Bronchial epithelial cell (primary cell): ENCODE results near the gene EEF1A2. TPM values are rescaled to one million over a fixed set of nuclear protein-coding genes. Genes with fewer than 3 reads are reported as not detected.

Experiments
- DNase-seq: peaks from one replicate; pipeline ENCODE4 v3.0.0-alpha.2; 2010; ENCODE audit warnings: low read depth
- FAIRE-seq: peaks from 2 replicates; lab custom pipeline; 2011; peaks lifted over from hg19 to GRCh38; lab: Jason Lieb, UNC
- H3K27me3 ChIP-seq: 2 replicates; pipeline ENCODE4 v1.5.1; 2011; ENCODE audit warnings: low read length; ENCODE audit not compliant: control insufficient read depth, insufficient read depth
- H3K36me3 ChIP-seq: 2 replicates; pipeline ENCODE4 v1.5.1; 2011; ENCODE audit warnings: low read length; ENCODE audit not compliant: control insufficient read depth, insufficient read depth
- H3K4me3 ChIP-seq: 2 replicates; pipeline ENCODE4 v1.5.1; 2011; ENCODE audit warnings: mild to moderate bottlenecking, low read depth, low read length, control low read depth
- total RNA-seq: library from RNA; depleted of rRNA; stranded (reverse); fragments of >200 nt; gene quantifications from 2 replicates; pipeline ENCODE4 v1.2.1, GENCODE V29; 2014
- TF ChIP-seq, protein P1 (sequence below): IDR thresholded peaks from 2 replicates; pipeline ENCODE4 v1.5.1; 2011; ENCODE audit warnings: mild to moderate bottlenecking, moderate library complexity, low read length, control low read depth, inconsistent platforms; ENCODE audit not compliant: insufficient read depth, severe bottlenecking

EEF1A2 gene
- total RNA-seq, 1 donor from 2014 or later = 1.1 TPM

DNA sequence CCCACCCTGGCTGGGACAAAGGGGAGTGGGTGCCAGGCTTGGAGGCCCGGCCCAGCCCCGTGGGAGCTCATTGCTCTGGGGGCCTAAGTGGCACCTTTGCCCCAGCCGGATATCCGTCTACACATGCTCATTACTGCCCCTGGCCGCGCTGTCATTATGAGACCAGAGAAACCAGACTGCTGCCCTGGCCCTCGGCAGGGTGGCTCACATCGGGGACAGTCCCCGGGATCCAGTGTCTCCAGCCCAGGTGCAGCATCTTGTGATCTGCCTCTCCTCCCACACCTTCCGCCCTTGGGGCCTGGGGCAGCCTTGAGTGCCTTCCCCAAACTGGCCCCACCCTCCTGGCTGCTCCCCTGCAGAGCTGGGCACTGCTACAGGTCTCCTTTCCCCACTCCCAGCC lies 43.8 kb upstream of the EEF1A2 start:
- DNase-seq (no peak), FAIRE-seq (no peak)
- no peak overlapping the region for H3K4me3 ChIP-seq
- no peaks in the 10 kb centered on the region for H3K36me3 ChIP-seq
- TF ChIP-seq, protein P1, sequence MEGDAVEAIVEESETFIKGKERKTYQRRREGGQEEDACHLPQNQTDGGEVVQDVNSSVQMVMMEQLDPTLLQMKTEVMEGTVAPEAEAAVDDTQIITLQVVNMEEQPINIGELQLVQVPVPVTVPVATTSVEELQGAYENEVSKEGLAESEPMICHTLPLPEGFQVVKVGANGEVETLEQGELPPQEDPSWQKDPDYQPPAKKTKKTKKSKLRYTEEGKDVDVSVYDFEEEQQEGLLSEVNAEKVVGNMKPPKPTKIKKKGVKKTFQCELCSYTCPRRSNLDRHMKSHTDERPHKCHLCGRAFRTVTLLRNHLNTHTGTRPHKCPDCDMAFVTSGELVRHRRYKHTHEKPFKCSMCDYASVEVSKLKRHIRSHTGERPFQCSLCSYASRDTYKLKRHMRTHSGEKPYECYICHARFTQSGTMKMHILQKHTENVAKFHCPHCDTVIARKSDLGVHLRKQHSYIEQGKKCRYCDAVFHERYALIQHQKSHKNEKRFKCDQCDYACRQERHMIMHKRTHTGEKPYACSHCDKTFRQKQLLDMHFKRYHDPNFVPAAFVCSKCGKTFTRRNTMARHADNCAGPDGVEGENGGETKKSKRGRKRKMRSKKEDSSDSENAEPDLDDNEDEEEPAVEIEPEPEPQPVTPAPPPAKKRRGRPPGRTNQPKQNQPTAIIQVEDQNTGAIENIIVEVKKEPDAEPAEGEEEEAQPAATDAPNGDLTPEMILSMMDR = no peak
- no peaks in the 10 kb centered on the region for H3K27me3 ChIP-seq

DNA sequence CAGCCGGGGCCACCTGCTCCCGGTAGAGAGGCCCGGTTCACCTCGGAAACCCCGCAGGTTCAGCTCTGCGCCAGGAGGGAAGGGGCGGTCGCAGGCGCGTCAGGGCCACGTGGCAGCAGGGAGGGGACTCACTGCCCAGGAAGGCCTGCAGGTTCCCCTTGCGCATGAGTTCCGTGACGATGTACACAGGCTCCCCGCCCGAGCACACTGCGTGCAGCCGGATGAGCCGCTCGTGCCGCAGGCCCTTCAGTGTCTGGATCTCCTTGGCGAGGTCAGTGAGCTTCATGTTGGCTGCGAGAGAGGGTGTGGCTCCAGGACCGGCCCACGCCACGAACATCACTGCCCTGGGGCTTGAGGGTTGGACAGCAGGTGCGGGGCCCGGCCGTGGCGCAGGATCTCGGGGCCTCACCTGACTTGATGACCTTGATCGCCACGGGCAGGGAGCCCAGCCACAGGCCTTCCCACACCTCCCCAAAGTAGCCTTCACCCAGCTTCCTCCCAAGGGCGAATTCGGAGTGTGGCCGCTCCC lies 43.2 kb upstream of the EEF1A2 start:
- no peak for DNase-seq
- TF ChIP-seq, protein P1 = no peak
- no peaks in the 10 kb centered on the region for H3K27me3 ChIP-seq
- H3K4me3 ChIP-seq = no peak overlapping the region
- no peaks in the 10 kb centered on the region for H3K36me3 ChIP-seq
- FAIRE-seq = no peak

DNA sequence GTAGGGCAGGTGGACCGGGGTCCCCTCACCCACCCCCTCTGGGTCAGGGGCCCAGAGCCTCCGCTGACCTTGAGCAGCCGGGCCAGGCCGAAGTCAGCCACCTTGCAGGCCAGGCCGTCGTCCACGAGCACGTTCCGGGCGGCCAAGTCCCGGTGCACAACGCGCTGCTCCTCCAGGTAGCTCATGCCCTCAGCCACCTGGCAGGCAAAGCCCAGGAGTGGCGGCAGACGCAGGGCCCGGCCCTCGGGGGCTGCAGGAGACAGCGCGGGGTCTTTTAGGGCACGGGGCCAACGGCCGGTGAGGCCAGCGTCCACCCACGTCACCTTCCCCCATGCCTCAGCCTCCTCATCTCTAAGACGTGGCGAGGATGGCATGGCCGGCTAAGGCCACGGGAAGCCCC lies 42.5 kb upstream of the EEF1A2 start:
- no peak overlapping the region for H3K4me3 ChIP-seq
- TF ChIP-seq, protein P1 = no peak
- DNase-seq (no peak), FAIRE-seq (no peak)
- H3K27me3 ChIP-seq = no peaks in the 10 kb centered on the region
- H3K36me3 ChIP-seq = no peaks in the 10 kb centered on the region

DNA sequence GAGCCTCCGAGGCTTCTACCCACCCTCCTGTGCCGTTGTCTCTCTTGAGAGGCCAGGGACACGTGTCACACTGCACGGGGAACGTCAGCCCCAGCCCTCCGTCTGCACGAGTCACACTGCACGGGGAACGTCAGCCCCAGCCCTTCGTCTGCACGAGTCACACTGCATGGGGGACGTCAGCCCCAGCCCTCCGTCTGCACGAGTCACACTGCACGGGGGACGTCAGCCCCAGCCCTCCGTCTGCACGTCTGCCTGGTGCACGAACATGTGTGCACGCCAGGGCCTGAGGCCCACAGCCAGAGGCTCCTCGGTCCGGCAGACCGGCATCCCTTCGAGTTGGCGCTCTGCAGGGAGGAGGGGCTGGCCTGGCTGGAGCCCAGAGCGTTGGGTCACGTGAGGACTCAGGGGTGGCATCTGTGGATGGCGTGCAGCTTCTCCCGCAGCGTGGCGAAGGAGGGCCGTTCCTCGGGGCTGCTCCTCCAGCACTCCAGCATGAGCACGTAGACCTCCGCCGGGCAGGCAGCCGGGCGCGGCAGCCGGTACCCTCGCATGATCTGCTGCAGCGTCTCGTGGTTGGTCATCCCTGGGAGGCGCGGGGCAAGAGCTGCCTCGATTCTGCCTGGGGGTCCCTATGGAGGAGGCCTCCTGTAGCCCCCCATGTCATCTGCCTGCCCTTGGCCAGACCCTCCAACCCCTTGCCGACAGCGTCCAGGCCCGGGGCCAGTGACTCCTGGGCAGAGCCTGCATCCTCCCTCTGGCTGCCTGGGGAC lies 41.7 kb upstream of the EEF1A2 start:
- no peak for FAIRE-seq
- no peak overlapping the region for H3K4me3 ChIP-seq
- no peaks in the 10 kb centered on the region for H3K36me3 ChIP-seq
- H3K27me3 ChIP-seq = no peaks in the 10 kb centered on the region
- no peak for DNase-seq
- TF ChIP-seq, protein P1 = no peak

DNA sequence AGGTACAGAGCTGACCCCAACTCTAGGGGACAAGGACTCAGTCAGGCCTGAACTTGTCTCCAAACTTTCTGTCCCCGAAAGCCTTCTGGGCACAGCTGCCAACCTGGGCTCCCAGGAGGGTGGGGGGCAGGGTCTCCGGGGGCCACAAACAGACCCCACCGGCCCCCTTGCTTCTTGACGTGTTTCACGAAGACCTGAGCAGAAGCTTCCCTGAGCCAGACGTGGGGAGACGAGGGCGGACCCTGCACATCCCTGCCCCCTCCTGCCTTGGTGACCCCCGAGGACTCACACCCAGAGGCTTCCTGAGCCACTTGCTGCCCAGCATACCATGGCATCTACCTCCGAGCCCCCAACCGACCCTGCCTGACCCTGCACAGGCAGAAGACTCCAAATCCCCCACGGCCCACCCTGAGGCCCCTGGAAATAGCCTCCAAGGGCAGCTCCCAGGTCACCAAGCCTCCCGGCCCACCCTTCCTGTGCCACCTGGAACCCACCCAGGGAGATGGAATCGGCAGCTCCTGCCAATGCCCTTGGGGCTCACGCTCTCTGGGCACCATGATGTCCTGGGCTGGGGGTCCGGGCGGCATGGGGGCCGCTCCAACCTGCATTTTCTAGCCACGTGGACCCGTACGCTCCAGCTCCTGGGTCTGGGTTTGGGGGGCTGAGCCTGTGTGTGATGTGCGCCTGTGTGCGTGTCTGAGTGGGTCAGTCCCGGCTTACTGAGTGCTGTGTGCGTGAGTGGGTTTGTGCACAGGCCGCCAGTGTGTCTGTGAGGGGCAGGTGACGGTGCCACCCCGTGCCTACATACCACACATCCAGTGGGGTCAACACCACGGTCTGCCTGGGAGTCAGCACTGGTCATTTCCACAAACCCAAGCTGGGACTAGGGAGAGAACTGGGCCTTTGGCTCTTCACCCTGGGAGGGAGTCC lies 40.8 kb upstream of the EEF1A2 start:
- TF ChIP-seq, protein P1 = no peak
- no peak for DNase-seq
- FAIRE-seq = no peak
- Histone ChIP-seq H3K4me3 (no peak overlapping the region), H3K36me3 (no peaks in the 10 kb centered on the region), H3K27me3 (no peaks in the 10 kb centered on the region)
